NCI-H524 (cell line): ENCODE measurements around the gene ABHD17C.
"Not testable (repeated sequence)": the region's sequence is repeated elsewhere in the genome, so short reads cannot be mapped to it uniquely, and the experiment has no call there.

Experiments
- DNase-seq, 2 experiments: peaks; one replicate each; lab custom pipeline; 2025; lab: John Stamatoyannopoulos, UW

ABHD17C gene

DNA sequence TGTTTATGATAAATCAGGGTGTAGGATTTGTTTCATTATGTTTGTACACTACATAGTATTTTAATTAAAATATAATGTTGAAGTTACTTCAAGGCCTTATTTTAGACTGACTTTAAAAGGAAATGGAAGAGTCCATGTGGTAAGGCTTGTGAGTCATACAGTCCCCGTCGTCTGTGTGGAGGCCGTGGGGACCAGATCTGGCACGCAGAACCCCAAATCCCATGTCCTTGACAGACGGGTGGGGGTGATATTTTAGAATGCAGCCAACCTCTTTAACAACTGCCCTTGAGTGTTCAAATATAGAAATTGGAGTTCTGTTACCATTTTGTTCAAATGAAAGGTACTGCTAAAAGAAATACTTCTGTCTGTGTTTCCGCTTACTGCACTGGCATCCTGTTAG, 35.8 kb downstream of the ABHD17C start:
- no peak for DNase-seq

DNA sequence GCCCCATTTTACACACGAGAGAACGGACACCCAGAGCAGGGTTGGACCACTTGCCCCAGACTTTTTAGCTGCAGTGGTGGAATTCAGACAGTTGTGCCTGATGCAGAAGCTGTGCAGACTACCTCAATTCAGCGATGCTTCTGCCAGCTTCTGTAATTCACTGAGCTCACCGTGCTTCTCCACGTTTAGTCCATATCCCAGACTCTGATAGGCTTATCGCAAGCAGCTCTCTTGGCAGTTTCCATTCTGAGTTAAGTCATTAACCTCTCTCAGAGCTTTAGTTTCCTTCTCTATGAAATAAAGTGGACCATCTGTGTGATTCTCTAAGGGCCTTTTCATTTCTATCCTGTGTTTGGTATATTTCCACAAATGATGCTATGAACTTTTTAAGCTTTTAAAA, 37.1 kb downstream of the ABHD17C start:
- DNase-seq = no peak

DNA sequence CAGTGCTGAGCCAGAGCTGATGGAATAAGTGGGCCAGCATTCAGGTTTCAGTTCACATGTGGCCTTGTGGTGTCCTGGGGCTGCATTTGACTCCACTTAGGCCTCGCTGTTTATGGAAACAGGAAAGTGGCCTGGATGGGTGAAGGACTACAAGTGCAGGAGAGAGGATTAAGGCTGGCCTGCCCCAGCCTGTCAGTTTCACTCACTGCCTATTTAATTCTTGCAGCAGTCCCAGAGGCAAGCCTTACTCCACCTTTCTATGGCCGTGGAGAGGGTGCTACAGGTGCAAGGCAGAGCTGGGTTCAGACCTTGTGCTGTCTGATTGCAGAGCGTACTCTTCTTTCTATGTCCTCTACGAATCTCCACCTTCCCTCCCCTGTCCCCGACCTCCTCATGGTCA, 37.7 kb downstream of the ABHD17C start:
- peak in 1 of 2 experiments; percentile 33 for DNase-seq

DNA sequence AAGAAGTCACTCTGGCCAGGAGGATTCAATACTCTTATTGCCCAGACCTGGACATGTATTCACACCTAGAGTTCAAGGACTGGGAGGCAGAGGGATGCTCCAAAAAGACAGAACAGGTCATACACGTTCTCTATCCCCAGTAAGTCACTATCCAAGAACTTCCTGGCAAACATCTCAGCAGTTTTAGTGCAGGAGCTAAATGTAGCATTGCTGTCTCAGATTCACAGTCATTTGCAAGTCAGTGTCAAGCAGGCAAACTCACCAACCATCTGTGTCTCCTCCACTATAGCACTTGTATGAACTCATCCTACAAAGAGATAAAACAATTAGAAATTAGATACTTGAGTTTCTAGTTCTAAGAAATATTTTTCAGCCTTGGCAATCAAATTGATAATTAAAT, 38.4 kb downstream of the ABHD17C start:
- DNase-seq = no peak

DNA sequence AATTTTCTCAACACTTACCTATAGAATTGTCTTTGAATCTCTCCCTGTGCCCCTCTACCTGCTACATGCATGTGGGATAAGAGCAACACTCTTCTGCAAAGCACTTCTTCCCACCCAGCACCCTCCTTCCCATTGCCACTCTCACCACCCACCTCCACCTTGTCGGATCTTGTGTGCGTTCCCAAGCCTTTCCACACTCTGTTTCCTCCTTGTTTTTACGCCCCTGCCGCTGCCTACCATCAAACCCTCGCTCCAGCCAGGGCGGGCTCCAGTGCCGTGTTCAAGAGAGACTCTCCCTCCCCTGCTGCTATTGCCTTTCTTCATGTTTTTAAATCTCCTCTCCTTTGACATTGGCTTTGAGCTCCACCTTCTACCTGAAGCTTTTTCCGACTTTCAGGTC, 40.2 kb downstream of the ABHD17C start:
- DNase-seq = no peak

DNA sequence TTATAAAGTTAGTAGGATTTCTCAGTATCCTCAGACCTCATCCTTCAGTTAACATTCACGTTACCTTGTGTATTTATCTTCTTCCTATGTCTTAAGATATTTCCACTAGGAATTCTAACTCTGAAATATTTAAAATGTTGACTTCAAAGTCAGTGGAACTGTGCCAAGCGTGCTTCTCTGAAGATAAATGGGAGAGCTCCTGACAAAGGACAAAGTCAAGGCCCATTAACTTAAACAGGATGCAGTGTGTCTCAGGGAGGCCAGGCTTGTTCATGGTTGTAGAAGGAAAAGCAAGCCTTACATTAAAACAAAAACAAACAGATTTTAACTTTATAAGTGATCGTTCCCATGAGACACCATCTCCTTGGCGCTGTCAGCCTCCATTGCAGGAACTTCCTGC, 41.5 kb downstream of the ABHD17C start:
- DNase-seq = no peak

DNA sequence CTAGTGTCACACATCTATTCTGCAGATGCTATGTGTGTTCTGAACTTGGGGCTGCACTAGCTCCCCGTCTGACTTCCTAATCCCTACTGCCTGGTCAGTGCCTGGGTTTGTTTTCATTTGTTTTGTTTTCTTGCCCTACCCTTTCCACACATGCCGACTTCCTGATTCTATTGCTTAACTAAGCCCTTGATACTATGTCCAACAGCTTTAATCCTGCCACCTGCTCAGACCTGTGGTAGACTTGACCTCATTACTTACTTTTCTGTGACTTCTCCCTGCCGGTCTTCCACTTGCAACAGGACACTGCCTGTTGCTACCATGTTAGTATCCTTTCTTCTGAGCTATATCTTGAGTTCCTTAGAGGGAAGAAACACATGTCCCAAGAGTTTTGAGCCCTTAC, 44.8 kb downstream of the ABHD17C start:
- DNase-seq = no peak

DNA sequence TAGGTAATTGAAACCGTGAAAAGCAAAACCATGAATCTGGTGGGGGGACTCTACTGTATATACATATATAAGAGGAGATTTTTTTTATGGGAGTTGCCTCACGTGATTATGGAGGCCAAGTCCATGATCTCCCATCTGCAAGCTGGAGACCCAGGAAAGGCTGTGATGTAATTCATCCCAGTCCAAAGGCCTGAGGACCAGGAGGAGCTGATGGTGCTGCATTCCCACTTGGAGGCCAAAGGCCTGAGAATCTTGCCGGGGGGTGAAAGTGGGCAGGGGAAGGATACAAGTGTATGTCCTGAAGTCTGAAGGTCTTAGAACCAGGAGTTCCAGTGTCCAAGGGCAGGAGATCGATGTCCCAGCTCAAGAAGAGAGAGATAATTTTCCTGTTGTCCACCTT, 47.0 kb downstream of the ABHD17C start:
- no peak for DNase-seq

DNA sequence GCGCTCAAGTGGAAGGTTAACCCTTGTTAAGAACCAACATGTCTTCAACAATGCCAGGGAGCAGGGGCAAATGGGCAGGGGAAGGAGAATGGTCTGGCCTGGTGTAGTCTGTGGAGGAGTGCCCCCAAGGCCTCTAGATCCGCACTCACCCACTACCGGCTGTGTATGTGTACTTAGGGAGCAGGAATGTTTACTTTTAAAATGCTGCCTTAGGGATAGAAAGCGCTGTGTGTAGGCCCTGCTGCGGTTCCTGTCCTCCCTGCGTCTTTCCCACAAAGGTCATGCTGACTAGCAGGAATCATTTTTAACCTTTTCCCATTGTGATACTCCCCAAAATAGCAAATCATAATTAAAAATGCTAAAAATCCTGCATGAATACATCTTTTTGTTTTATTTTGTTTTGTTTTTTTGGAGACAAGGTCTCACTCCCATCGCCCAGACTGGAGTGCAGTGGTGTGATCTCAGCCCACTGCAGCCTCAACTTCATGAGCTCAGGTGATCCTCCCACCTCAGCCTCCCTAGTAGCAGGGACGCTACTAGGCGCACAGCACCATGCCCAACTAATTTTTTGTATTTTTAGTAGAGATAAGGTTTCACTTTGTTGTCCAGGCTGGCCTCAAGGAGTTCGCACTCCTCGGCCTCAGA, 48.2 kb downstream of the ABHD17C start:
- no peak for DNase-seq

DNA sequence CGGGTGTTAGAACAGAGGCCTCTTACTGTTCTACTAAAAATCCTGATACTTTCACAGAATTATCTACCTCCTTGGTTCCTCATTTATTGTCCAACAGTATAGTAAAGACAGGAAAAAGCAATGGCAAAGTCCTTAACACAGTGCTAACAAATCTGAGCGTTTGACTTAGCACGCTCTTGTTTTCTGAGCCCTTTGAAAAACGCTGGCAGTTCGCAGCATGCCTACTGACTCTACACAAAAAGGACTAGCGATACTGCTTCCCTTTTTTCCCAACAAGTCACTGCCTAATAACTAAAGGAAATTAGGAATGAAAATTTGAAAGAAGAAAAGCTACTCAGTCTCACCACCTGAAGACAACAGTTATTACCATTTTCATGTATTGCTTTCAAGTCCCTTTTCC, 49.3 kb downstream of the ABHD17C start:
- DNase-seq = no peak

DNA sequence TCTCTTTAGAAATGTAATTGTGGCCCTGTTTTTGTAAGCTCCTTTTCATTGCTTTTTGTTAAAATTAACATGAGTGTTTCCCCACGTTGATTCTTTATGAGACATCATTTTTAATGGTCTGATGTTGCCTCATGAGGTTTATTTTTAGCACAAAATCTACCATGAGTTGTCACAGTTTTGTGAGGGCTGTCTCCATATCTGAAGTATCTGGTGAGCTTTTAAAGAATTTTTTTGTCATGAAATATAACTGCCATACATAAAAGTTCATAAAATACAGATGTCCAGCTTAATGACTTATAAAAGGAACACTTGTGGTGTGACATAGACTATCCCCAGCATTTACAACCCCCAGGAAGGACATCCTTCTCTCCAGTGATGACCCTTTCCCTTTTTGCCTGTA, 49.7 kb downstream of the ABHD17C start:
- no peak for DNase-seq

DNA sequence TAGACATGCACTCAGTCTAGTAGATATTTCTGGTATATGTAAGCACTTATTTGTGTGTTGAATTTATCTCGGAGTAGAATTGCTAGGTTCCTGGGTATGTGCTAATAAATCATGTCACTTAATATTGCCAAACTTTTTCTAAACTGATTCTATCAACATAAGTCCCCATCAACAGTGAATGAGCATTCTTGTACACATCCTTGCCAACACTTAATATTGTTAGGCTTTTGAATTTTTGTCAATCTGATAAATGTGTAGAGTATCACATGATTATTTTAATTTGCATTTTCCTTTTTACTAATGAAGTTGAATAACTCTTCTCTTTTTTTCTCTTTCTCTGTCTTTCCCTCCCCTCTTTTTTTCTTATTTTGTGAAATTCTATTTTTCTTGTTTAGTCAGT, 50.8 kb downstream of the ABHD17C start:
- no peak for DNase-seq

DNA sequence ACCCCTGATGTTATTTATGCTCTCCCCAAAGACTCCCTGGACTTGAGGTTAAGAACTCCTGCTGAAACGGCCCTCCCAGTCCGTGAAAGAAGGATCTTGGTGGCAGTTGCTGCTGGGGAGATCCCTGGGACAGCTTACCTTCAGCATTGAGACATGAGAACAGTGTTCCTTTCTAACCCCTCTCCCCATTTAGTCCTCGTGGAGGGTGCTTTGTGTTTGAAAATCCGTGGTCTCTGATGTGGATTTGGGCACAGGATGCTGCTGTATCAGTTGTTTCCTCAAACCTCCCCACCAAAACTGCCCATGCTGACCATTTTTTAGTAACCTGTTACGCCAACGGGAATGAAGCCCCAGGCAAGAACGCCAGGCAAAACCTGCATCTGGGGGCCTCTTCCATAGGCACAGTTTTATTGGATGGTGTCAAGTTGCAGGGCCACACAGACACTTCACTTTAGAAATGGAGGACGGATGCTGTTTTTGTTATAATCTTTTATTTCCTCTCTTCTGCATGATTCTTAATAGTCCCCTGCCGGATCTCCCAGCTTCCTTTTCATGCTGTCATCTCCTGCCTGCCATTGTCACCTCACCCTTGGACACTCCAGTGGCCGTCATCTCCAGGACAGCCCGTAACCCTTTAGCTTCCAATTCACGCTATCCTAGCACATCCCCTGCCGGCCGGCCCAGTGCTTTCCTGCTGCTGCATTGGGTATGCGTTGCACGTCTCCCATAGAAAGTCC, 52.4 kb downstream of the ABHD17C start:
- no peak for DNase-seq

DNA sequence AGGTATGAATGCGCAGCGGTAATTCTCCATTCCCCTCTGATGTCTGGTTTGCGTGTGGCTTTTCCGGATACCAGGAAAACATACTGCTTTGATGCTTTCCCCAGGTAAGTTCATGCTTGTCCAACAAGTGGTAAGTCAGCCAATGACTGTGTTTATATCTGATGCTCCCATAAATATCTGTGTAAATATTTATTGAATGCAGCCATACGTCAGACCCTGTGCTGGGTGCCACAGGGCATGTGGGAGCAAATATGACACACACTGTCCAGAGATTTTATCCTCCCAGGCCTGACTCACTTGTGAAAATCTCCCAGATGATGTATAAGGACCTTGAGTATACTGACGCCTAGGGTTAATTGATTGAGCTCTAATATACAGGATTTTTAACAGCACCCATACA, 54.5 kb downstream of the ABHD17C start:
- DNase-seq = no peak

DNA sequence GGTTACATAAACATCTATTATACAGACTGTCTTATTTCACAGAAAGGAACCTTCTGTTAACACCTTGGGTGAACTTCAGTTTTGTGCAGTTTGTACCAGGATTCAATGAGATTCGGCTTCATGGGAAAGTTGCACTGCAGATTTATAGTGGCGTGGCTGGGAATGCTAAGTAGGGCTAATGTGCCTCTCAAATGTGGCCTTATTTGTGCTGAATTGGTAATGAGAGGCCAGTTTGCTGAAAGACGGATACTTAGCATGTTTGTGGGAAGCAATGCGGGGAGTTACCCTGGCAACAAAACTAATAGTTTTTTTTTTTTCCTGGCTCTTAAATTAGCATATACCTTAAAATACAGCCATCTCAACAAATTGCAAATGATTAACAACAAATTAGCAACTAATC, 55.5 kb downstream of the ABHD17C start:
- no peak for DNase-seq

DNA sequence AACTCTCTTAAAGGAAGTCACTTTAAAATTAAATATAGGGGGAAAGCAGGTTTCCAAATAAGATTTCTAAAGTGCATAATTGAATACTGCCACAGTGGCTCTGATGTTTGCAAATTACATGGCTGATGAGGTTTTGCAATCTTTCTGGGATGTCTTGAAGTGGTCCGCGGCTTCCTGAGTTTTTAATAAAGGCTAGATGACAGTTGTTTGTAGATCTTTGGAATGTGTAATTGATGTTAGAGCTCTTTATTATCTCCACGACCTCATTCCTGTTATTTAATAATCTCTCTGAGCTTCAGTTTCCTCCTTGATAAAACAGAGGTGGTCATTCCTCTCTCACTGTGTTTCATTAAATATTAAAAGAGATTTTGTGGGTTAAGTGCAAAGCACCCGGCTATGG, 57.1 kb downstream of the ABHD17C start:
- no peak for DNase-seq

DNA sequence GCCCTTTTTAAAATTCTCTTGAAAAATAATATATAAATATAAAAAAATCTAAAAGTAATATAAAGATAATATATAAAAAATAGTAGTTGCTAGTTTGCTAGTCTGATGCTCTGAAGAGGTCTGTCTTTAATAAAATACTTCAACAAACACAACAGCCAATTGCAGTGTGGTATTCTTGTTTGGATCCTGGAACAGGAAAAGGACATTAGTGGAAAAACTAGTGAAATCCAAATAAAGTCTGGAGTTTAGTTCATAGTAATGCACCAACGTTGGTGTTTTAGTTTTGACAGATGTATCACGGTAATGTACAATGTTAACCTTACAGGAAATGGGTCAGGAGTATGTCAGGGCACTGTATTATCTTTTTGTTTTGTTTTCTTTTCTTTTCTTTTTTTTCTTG, 58.1 kb downstream of the ABHD17C start:
- no peak for DNase-seq

DNA sequence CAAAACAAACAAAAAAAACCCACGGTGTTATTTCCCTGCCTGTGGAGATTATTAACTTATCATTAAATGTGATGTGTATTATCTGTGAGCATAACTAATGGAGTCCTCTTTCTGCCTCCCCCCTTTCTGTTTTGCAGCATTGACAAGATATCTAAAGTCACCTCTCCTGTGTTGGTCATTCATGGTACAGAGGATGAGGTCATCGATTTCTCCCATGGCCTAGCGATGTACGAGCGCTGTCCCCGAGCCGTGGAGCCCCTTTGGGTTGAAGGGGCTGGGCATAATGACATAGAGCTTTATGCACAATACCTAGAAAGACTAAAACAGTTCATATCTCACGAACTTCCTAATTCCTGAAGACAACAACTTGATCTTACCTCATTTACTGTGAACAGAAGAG, 58.9 kb downstream of the ABHD17C start:
- no peak for DNase-seq

DNA sequence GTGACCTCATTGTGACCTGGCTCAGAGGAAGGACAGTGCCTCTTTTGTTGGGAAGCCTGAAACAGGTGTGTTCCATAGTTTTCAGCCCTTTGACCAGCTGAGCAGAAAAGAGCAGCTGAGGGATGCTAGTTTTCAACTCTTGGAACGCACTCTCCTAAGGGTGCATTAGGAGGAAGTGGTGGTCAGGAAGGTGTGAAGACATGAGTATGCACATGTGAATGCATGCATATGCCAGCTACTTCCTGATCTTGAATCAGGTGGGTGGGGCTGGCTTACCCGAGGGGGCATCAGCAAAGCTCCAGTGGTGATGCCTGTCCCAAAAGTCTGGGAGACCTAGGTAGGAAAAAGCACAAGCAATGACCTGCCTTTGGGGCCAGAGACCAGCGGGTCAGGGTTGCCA, 60.8 kb downstream of the ABHD17C start:
- DNase-seq = no peak

DNA sequence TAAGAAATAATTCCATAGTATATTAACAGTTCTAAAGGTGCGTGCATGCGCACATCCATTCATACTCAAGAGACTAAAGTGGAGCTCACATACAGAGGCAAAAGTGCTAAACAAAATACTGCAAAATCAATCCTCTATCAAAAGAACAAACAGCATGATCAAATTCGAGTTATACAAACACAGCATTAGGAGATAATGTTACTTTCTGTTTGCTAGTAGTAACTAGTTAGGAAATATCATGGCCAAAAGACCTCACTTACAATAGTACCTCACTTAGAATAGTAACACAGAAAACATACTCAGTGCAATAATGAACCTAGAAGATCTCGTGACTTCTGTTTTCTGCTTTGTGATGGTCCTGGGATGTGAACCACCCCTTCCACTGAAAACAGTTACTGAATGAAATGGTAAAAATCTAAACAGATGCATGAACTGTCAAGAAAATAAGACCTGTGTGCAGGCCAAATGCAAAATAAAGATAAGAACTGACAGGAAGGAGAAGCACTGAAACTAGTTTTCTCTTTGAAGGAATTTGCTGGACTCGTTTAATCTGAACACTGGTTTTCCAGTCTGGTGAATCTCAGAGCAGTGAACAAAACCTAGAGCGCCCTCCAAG, 63.1 kb downstream of the ABHD17C start:
- DNase-seq = no peak

DNA sequence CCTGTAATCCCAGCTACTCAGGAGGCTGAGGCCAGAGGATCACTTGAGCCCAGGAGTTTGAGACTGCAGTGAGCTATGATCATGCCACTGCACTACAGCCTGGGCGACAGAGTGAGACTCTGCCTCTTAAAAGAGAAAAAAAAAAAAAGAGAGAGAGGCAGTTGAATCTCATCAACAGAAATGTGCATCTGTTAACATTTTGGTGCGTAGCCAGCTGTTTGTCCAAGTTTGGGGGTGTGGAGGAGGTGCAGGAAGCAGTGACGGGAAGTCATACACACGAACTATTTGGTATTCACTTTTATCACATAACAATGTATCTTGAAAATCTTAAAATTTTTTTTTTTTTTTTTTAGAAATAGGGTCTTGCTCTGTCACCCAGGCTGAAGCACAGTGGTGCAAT, 65.8 kb downstream of the ABHD17C start:
- DNase-seq = no peak

DNA sequence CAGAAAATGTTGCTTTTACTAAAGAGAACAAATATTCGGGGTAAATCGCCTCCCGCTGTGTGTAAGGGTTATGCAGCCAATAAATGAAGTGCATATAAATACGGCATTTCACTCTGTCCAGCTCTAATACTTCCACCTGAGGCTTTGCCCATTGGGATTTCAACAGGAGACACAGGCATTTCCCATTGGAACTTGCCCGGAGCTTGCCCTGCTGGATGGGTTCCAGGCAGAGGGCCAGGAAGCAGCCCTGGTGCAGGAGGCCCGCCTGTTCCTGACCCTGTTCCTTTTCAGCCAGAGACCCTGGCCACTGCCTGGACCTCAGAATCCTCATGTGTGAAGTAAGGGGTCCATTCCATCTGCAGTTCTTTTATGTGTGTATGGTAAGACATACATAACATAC, 66.6 kb downstream of the ABHD17C start:
- no peak for DNase-seq

DNA sequence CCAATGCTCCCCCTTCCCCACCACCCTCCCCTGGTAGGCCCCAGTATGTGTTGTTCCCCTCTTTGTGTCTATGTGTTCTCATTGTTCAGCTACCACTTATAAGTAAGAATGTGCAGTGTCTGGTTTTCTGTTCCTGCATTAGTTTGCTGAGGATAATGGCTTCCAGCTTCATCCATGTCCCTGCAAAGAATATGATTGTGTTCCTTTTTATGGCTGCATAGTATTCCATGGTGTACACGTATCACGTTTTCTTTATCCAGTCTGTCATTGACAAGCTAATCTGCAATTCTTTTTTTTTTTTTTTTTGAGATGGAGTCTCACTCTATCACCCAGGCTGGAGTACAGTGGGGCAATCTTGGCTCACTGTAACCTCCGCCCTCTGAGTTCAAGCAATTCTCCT, 68.1 kb downstream of the ABHD17C start:
- not testable (repeated sequence) for DNase-seq

DNA sequence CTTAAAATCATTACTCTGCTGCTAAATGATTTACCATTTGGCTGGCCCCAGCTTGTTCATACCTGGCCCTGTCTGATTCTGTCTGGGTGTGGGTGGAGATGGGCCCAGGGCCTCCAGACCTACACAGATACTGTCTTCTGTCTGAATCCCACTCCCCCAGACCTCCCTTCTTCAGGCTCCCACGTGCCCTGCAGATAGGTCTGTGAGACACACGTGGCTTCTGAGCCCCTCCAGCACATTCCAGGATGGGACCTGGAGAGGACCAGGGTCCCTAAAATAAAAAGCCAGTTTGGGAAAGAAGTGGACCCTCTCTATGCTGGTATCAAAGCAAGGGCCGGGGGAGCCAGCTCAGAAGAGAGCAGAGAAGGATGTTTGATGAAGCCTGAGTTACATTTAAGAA, 69.4 kb downstream of the ABHD17C start:
- no peak for DNase-seq
